ENCODE results near the gene KRTAP12-4. TPM values are rescaled to one million over a fixed set of nuclear protein-coding genes. Genes with fewer than 3 reads are reported as not detected.

The KRTAP12-4 gene
- total RNA-seq, 1 experiment from 2014 or later, result not detected

GRCh38 chr21:44671911-44672310 lies 17.5 kb upstream of the KRTAP12-4 start:
- H3K27me3 ChIP-seq (ENCODE audit: control insufficient read depth, insufficient read depth, low read length), result no peaks in the 10 kb centered on the region; the same call in 1 of the 2 replicates
- H3K4me3 ChIP-seq (ENCODE audit: low read depth in 2 of 2, low read length in 2 of 2), result no peak overlapping the region
- BruUV-seq (replicated peaks), result no TSS peak
- no peaks in the 10 kb centered on the region for H3K4me1 ChIP-seq (ENCODE audit: control insufficient read depth, insufficient read depth, low read length)
- ChIA-PET POLR2A (no interaction called here), CTCF (no interaction called here)
- no peak overlapping the region for H3K27ac ChIP-seq (ENCODE audit: low read length)
- in situ Hi-C loops (cut with HindIII; ENCODE audit: low pct_unique_long_range_greater_than_20kb, low sequenced_read_pairs), result no loop called here
- H3K9me3 ChIP-seq (ENCODE audit: control insufficient read depth, insufficient read depth, low read depth, low read length), result no peaks in the 10 kb centered on the region
- DNase-seq (ENCODE audit: low read depth, low spot score), result no peak
- no peak for TF ChIP-seq SIN3A (IDR thresholded peaks at IDR 0.05; ENCODE audit: borderline replicate concordance, insufficient read depth, low read depth, low read length)
- no peak for TF ChIP-seq TCF7L2 (IDR thresholded peaks at IDR 0.05; ENCODE audit: low read depth, low read length)
- TF ChIP-seq, protein P1, sequence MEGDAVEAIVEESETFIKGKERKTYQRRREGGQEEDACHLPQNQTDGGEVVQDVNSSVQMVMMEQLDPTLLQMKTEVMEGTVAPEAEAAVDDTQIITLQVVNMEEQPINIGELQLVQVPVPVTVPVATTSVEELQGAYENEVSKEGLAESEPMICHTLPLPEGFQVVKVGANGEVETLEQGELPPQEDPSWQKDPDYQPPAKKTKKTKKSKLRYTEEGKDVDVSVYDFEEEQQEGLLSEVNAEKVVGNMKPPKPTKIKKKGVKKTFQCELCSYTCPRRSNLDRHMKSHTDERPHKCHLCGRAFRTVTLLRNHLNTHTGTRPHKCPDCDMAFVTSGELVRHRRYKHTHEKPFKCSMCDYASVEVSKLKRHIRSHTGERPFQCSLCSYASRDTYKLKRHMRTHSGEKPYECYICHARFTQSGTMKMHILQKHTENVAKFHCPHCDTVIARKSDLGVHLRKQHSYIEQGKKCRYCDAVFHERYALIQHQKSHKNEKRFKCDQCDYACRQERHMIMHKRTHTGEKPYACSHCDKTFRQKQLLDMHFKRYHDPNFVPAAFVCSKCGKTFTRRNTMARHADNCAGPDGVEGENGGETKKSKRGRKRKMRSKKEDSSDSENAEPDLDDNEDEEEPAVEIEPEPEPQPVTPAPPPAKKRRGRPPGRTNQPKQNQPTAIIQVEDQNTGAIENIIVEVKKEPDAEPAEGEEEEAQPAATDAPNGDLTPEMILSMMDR (IDR thresholded peaks at IDR 0.05), result no peak
- TF ChIP-seq, protein P2, sequence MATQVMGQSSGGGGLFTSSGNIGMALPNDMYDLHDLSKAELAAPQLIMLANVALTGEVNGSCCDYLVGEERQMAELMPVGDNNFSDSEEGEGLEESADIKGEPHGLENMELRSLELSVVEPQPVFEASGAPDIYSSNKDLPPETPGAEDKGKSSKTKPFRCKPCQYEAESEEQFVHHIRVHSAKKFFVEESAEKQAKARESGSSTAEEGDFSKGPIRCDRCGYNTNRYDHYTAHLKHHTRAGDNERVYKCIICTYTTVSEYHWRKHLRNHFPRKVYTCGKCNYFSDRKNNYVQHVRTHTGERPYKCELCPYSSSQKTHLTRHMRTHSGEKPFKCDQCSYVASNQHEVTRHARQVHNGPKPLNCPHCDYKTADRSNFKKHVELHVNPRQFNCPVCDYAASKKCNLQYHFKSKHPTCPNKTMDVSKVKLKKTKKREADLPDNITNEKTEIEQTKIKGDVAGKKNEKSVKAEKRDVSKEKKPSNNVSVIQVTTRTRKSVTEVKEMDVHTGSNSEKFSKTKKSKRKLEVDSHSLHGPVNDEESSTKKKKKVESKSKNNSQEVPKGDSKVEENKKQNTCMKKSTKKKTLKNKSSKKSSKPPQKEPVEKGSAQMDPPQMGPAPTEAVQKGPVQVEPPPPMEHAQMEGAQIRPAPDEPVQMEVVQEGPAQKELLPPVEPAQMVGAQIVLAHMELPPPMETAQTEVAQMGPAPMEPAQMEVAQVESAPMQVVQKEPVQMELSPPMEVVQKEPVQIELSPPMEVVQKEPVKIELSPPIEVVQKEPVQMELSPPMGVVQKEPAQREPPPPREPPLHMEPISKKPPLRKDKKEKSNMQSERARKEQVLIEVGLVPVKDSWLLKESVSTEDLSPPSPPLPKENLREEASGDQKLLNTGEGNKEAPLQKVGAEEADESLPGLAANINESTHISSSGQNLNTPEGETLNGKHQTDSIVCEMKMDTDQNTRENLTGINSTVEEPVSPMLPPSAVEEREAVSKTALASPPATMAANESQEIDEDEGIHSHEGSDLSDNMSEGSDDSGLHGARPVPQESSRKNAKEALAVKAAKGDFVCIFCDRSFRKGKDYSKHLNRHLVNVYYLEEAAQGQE (IDR thresholded peaks at IDR 0.05; ENCODE audit: insufficient read depth in 1 of 2, low read depth in 2 of 2, low read length in 1 of 2), result no peak
- no peak for TF ChIP-seq POLR2AphosphoS5 (IDR thresholded peaks at IDR 0.05; ENCODE audit: low read depth, low read length)
- ATAC-seq, result no peak
- H3K36me3 ChIP-seq (ENCODE audit: control insufficient read depth, insufficient read depth, low read length), result no peaks in the 10 kb centered on the region
- intact Hi-C loops (cut with micrococcal nuclease; ENCODE audit: unreplicated experiment), result no loop called here

DNA sequence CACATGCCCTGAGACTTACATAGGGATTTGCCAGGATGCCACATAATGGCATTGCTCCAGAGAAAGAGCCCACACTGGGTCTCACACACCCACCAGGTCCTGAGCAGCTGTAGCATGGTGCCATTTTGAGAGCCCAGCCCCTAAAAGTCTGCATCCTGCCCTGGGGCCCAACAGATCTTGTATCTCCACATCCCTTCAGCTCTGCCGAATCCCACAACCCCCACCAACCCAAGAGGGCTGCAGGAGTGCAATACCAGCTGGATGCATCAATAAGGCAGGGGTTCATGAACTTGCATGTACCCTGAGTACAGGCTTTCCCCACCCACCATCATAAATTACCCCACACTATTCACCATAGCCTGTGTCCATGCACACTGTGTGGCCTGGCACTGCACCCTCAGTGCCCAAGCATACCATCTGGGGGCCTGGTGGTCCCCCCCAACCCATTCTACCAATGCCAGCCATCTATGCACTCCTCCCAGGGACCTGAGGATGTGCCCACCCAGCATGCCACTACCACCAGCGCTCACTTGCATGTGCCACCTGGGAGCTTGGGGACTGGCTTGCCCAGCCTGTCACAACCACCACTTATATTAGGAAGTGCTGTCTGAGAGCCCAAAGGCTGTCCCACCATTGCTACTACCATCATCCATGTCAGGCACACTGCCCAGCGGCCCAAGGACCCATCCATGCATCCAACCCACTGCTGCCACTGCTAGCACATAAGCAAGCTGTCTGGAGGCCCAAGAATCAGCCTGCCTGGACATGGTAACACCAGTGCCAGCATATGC lies 16.4 kb upstream of the KRTAP12-4 start:
- Histone ChIP-seq H3K27me3 (ENCODE audit: control insufficient read depth, insufficient read depth, low read length) (no peaks in the 10 kb centered on the region; the same call in 1 of the 2 replicates), H3K4me3 (ENCODE audit: low read depth in 2 of 2, low read length in 2 of 2) (no peak overlapping the region), H3K36me3 (ENCODE audit: control insufficient read depth, insufficient read depth, low read length) (no peaks in the 10 kb centered on the region), H3K9me3 (ENCODE audit: control insufficient read depth, insufficient read depth, low read depth, low read length) (no peaks in the 10 kb centered on the region), H3K27ac (ENCODE audit: low read length) (no peak overlapping the region), H3K4me1 (ENCODE audit: control insufficient read depth, insufficient read depth, low read length) (no peaks in the 10 kb centered on the region)
- in situ Hi-C loops (cut with HindIII; ENCODE audit: low pct_unique_long_range_greater_than_20kb, low sequenced_read_pairs), result no loop called here
- no peak for ATAC-seq
- no peak for TF ChIP-seq TCF7L2 (IDR thresholded peaks at IDR 0.05; ENCODE audit: low read depth, low read length)
- TF ChIP-seq SIN3A (IDR thresholded peaks at IDR 0.05; ENCODE audit: borderline replicate concordance, insufficient read depth, low read depth, low read length), result no peak
- TF ChIP-seq POLR2AphosphoS5 (IDR thresholded peaks at IDR 0.05; ENCODE audit: low read depth, low read length), result no peak
- TF ChIP-seq, protein P2 (IDR thresholded peaks at IDR 0.05; ENCODE audit: insufficient read depth in 1 of 2, low read depth in 2 of 2, low read length in 1 of 2), result no peak
- TF ChIP-seq, protein P1 (IDR thresholded peaks at IDR 0.05), result no peak
- CTCF ChIA-PET, result no interaction called here
- no TSS peak for BruUV-seq (replicated peaks)
- no peak for DNase-seq (ENCODE audit: low read depth, low spot score)
- intact Hi-C loops (cut with micrococcal nuclease; ENCODE audit: unreplicated experiment), result no loop called here
- POLR2A ChIA-PET, result no interaction called here
